Measurements from ENCODE around the gene IL24.
A peak's percentile ranks its signal among the peaks of the same experiment; 100 is the strongest.
"Not testable (repeated sequence)": the region's sequence is repeated elsewhere in the genome, so short reads cannot be mapped to it uniquely, and the experiment has no call there.

The IL24 gene

DNA sequence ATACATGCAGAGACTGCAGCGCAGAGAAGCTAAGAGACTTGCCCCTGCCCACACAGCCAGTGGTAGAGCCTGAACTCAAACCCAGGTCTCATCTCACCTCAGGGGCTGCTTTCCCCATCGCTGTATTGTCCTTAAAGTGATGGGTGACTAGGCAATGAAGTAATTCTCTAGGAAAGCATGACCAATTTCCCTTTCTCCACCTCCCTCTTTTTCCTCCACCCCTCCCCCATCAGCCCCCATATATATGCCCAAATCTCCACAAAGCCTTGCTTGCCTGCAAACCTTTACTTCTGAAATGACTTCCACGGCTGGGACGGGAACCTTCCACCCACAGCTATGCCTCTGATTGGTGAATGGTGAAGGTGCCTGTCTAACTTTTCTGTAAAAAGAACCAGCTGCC, at the start of gene IL24:
Gene IL24 (plus strand): TSS at position 269 of the 400 bp plus-strand sequence. CDS start 390 bp downstream, outside the sequence.
- peak; percentile 58 to 71 for DNase-seq (ENCODE audit: low read depth in 2 of 2)

DNA sequence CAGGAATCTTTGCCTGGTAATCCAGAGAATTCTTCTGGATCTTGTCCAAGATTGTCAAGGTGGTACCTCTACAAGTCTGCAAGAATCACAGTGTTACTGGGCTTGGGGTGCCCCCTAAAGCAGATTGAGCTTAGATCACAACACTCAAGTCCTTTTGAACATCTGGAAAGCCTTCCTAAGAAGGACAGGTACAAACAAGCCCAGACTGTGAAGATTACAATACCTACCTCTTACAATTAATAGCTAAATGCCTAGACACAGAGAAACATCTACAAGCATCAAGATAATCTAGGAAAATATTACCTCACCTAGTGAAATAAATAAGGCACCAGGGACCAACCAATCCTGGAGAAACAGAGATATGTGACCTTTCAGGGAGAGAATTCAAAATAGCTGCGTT, 49.3 kb upstream of the IL24 start:
- DNase-seq (ENCODE audit: low read depth in 2 of 2): no peak

DNA sequence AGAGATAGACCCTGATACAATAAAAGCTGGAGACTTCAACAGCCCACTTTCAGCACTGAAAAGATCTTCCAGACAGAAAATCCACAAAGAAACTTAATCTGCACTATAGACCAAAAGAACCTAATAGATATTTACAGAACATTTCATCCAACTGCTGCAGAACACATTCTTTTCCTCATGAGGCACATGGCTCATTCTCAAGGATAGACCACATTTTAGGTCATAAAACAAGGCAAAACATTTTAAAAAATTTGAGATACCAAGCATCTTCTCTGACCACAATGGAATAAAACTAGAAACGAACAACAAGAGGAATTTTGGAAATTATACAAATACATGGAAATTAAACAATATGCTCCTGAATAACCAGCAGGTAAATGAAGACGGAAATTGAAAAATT, 46.8 kb upstream of the IL24 start:
- DNase-seq (ENCODE audit: low read depth in 2 of 2): no peak

DNA sequence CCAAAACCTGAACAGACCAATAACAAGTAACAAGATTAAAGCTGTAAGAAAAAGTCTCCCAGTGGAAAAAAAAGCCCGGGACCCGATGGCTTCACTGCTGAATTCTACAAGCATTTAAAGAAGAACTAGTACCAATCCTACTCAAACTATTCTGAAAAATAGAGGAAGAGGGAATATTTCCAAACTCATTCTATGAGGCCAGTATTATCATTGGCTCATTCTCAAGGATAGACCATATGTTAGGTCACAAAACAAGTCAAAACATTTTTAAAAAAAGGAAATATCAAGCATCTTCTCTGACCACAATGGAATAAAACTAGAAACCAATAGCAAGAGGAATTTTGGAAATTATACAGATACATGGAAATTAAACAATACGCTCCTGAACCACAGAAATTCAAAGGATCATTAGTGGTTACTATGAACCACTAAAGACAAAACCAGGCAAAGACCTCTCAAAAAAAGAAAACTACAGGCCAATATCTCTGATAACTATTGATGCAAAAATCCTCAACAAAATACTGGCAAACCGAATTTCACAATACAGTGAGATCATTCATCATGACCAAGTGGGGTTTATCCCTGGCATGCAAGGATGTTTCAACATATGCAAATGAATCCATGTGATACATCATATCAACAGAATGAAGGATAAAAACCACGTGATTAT, 45.8 kb upstream of the IL24 start:
- no peak for DNase-seq (ENCODE audit: low read depth in 2 of 2)

DNA sequence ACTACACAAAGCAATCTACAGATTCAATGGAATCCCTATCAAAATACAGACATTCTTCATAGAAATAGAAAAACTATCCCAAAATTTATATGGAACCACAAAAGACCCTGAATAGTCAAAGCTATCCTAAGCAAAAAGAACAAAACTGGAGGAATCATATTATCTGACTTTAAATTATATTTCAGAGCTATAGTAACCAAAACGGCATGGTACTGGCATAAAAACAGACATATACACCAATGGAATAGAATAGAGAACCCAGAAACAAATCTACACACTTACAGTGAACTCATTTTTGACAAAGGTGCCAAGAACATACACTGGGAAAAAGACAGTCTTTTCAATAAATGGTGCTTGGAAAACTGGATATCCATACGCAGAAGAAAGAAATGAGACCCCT, 44.6 kb upstream of the IL24 start:
- DNase-seq (ENCODE audit: low read depth in 2 of 2): not testable (repeated sequence)

GRCh38 chr1:206853696-206854095, 43.5 kb upstream of the IL24 start:
- DNase-seq (ENCODE audit: low read depth in 2 of 2): not testable (repeated sequence)

DNA sequence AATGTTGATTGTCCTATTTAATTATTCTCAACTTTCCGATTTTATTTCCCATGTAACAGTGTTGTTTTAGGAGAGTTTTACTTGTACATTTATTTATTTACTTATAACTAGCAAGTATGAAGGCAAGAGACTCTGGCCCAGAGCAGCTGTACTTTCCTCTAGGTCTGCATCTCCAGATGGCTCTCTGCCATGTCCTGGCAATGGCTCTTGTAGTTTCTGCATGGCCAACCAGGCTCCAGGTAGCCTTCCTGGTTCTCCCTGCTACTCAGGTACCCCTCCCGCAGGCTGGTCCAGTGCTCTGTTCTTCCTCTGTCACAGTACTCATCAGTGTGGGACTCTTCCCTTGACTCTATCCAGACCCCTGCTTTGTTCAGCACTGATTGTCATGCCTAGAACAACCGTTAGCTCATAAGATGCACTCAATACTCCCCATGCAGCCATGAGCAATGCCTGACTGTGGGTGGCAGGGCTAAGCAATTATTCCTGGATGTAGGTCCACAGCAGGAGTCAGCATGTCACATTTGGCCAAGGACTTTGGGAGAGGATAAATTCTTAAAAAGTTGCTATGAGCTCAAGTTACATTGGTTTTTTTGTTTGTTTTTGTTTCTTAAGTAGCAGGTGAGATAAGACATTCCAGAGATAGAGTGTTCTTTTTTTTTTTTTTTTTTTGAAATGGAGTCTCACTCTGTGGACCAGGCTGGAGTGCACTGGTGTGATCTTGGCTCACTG, 42.7 kb upstream of the IL24 start:
- no peak for DNase-seq (ENCODE audit: low read depth in 2 of 2)

DNA sequence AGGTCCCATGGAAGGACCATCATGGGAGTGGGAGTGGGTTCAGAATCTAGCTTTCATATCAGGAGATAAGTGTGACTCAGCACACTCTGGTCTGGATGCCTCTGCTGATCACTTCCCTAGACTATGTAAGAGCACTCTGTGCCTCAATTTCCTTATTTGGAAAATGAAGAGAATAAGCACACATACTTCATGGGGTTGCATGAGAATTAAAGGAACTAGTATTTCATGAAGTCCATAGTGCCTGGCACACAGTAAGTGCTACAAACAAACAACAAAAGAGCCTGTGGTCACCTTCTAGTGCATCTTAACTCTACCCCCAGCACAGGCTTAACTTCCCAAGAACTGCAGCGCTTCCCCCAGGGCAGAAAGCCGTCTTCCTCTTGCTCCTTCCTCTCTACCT, 41.4 kb upstream of the IL24 start:
- no peak for DNase-seq (ENCODE audit: low read depth in 2 of 2)

DNA sequence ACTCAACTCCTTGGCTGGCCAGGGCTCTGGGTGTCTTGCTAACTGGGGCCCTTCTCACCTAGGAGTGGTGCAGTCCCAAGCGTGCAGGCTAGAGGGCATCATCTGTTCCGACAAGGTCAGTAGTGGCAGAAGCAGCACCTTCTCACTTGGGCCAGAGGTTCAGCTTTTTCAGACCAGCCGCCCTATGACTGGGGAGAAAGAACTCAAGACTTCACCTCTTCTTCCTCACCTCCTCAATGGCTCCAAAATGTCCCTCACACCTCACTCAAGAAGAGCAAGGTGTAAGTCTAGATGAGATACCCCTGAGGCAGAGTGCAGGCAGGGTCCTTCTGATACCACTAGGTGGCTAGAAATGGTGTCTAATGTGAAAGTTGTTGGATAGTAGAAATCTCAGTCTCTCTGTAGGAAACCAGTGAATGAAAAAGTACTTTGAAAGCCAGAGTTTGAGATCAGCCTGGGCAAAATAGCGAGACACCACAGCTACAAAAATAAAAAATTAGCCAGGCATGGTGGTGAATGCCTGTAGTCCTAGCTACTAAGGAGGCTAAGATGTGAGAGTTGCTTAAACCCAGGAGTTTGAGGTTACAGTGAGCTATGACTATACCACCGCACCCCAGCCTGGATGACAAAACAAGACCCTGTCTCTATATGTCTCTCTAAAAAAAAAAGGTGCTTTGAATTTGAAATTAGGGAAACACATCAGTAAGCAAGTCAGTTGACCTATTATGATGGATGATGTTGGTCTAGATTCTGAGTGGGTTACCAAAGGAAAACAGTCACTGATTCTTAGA, 40.4 kb upstream of the IL24 start:
- DNase-seq (ENCODE audit: low read depth in 2 of 2): no peak

DNA sequence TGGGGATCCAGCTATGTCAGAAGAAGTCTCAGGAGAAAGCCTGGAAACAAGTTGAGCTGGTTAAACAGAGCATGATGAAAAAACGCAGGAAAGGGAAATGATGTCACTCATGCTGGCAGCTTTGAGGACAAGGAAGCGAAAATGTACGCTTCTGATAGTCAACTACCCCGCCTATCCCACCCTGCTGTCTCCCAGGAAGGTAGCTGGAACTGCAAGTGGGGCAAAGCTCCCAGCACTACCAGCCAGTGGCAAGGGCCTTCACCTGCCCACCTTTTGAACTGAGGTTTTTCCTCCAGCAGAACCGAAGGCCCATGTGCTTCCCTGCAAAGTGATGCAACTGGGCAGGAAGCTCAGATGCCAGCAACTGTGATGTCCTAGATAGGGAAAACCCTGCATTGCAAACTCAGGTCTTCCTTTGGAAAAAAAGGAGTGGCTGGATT, 38.1 kb upstream of the IL24 start:
- no peak for DNase-seq (ENCODE audit: low read depth in 2 of 2)

DNA sequence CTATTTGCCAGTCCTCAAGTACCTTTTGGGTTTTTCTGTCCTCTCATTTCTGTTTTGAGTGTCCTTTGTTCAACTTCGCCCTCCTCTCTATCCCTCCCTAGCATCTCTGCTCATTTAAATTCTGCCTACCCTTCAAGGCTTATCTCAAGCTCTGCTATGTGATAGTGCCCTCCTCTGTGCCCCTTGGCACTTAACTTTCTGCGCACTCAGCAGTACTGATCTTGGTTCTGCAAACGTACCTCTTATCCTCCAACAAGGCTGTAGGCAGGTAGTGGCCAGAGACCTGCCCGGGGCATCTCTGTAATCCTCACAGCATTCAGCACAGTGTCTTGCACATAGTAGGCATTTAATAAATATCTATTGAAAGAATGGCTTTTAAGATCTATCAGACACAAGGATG, 37.1 kb upstream of the IL24 start:
- no peak for DNase-seq (ENCODE audit: low read depth in 2 of 2)

- no peak for DNase-seq (ENCODE audit: low read depth in 2 of 2)
Measured at GRCh38 chr1:206863266-206863665, 34.0 kb upstream of the IL24 start.

DNA sequence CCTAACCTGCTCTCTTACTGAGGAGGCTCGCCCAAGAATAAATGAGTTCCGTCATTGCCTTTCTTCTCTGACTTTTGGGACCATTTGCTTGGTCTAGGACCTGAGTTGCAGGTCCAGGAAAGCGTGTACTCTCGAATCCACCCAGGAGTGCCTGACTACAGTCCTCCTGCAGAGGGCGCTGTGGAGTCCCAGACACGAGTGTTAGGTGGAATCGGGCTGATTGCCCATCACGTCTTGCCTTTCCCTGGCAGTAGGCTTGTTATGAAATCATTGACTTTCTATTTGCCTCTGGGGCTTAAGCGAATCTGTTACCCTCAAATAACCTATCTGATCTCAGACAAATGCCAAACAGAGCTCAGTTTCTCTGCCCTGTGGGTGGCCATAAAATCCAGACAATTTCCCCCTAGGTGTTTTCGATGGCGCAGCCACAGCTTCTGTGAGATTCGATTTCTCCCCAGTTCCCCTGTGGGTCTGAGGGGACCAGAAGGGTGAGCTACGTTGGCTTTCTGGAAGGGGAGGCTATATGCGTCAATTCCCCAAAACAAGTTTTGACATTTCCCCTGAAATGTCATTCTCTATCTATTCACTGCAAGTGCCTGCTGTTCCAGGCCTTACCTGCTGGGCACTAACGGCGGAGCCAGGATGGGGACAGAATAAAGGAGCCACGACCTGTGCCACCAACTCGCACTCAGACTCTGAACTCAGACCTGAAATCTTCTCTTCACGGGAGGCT, 32.1 kb upstream of the IL24 start, which contains the start of gene IL20:
Gene IL20 (plus strand): TSS at position 685 of the 733 bp plus-strand sequence. CDS start 230 bp downstream, outside the sequence.
- peak; percentile 86 to 97 for DNase-seq (ENCODE audit: low read depth in 2 of 2)

- no peak for DNase-seq (ENCODE audit: low read depth in 2 of 2)
Measured at GRCh38 chr1:206866062-206866461, 31.2 kb upstream of the IL24 start.

DNA sequence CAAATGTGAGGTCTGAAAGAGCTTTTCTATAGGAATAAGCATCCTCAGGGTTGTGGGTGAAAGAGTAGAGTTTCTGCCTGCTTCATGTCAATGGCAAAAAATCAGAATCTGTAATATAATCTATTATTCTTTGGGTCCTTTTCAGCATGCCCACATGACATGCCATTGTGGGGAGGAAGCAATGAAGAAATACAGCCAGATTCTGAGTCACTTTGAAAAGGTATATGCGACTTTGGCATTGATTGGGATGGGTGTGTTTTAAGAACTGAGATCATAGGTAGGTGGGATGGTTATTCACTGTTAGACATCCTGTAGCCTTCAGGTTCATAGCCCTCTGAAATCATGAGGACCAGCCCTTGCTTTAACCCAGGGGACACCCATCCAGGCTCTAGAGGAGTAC, 30.0 kb upstream of the IL24 start:
- no peak for DNase-seq (ENCODE audit: low read depth in 2 of 2)

- DNase-seq (ENCODE audit: low read depth in 2 of 2): no peak
Measured at GRCh38 chr1:206867716-206868115, 29.5 kb upstream of the IL24 start.

- no peak for DNase-seq (ENCODE audit: low read depth in 2 of 2)
Measured at GRCh38 chr1:206868264-206868663, 29.0 kb upstream of the IL24 start.

- no peak for DNase-seq (ENCODE audit: low read depth in 2 of 2)
Measured at GRCh38 chr1:206872139-206872538, 25.1 kb upstream of the IL24 start.

- no peak for DNase-seq (ENCODE audit: low read depth in 2 of 2)
Measured at GRCh38 chr1:206873603-206874188, 23.5 kb upstream of the IL24 start.

DNA sequence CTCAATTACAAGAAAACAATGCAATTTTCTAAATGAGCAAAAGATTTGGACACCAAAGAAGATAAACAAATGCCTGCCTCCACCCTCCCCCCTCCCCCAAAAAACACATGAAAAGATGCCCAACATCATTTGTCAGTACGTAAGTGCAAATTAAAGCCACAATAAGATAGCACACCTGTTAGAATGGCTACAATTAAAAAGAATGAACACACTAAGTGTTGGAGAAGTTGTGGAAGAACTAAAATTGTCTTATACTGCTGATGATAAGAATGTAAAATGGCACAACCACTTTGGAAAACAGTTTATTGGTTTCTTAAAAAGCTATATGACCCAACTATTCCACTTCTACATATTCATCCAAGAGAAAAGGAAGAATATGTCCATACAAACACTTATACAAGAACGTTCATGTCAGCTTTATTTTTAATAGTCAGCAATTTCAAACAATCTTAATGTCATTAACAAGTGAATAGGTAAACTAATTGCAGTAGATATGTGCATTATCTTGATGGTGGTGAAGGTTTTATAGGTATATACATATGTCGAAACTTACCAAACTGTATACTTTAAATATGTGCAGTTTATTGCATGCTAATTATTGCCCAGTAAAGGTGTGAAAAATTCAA, 21.4 kb upstream of the IL24 start:
- DNase-seq (ENCODE audit: low read depth in 2 of 2): no peak

- DNase-seq (ENCODE audit: low read depth in 2 of 2): no peak
Measured at GRCh38 chr1:206878456-206878855, 18.8 kb upstream of the IL24 start.

Data from stimulated activated CD4-positive, alpha-beta T cell treated with anti-CD3 and anti-CD28 coated beads, Interleukin-4, amount 100 ng/mL, for 48 hours (primary cell).